T-helper 1 cell (primary cell): Measurements from ENCODE around the gene CGB2.
"Not testable (repeated sequence)": the region's sequence is repeated elsewhere in the genome, so short reads cannot be mapped to it uniquely, and the experiment has no call there.

Source experiments
- DNase-seq, 5 donors: peaks; one replicate each; pipeline ENCODE4 v3.0.0-alpha.2; 2012 to 2020

The CGB2 gene

DNA sequence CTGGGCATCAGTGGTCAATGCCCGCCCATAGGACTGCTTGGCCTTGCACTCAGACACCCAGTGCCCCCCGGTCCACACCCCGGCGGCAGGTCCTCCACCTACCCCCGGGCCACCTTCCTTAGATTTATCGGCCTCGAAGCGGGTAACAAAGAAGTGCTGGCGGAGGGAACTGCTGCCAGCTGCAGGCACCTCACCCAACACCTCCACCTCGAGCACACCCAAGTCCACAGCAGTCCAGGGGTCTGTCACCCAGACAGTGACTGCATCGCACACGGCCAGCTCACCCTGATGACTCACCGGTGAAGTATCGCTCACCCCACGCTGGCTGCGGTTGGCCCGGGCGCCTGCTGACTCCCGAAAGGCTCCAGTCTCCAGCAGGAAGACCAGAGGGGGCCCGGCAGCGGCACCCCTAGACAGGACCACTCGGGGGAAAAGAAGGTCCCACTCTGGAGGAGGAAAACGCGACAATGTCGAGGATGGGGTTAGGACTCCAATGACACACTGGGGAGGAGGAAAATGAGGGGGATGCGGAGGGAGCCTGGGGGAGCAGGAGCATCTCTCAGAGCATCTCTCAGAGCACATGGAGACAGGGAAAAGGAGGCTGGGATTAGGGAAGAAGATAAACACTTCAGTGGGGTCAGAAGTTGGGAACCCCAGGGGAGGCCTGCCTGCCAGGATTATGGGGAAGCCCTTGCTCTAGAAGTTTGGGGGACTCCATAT, 7.0 kb downstream of the CGB2 start:
- not testable (repeated sequence) for DNase-seq

DNA sequence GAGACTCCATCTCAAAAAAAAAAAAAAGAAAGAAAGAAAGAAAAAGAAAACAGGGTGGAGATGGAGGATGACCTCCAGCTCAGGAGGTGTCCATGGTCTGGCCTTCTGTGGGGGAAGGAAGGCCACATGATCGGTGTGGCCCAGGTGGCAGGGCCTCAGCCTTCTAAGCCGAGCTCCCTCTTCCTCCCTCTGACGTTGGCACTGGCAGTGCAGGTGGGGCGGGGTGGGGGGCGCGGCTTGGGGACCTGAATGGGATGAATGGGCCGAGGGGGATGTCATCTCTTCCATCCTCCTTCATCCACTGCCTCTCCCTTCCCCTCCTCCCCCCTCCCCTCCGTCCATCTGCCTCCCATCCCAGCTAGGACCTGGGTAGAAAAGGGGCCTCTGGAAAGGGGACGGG, 8.0 kb downstream of the CGB2 start:
- not testable (repeated sequence) for DNase-seq

DNA sequence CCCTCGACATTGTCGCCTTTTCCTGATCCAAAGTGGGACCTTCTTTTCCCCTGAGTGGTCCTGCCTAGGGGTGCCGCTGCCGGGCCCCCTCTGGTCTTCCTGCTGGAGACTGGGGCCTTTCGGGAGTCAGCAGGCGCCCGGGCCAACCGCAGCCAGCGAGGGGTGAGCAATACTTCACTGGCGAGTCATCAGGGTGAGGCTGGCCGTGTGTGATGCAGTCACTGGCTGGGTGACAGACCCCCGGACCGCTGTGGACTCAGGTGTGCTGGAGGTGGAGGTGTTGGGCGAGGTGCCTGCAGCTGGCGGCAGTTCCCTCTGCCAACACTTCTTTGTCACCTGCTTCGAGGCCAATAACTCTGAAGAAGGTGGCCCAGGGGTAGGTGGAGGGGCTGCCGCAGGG, 10.5 kb downstream of the CGB2 start:
- no peak for DNase-seq

DNA sequence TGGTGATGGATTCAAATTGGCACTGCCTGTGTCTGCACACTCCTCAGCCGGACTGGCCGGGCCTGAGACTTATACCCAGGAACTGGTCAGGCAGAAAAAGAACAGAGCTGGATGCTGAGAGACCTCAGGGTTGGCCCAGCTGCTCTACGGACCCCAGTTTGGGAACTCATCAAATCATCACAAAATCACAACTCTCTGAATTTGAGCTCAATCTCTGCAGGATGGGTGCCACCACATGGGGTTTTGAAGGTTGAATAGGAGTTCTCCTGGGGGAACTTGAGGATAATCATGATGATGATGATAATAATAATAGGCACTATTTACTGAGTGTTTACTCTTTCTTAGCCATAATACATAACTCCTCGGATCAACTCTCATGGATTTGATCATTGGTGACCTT, 11.0 kb downstream of the CGB2 start:
- not testable (repeated sequence) for DNase-seq

GRCh38 chr19:49043548-49043947, 11.9 kb downstream of the CGB2 start, which contains the start of gene CGB5:
CGB5 (plus strand) TSS chr19:49043848; CDS start chr19:49044210, 362 bp downstream.
- DNase-seq, result not testable (repeated sequence)

DNA sequence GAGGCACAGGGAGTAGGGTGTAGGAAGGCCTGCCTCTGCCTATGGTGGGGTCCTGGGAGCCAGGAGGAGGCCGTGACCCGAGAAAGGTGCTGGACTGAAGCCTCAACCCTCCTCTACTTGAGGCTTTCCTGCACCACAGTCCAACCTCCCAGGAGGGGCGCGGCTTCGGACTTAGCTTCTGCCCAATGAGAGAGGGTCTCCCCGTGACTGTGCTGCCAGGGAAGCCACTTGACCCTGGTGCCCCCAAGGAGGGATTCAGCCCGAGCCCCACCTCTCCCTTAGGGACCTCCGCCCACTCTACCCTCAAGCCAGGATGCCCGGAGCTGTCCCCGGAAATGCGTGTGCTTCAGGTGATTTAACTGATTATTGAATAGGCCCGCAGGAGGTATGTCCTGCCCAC, 17.3 kb downstream of the CGB2 start, which contains the start of gene CGB8:
TSS of gene CGB8 (minus strand) at position 101 of the 400 bp plus-strand sequence. CDS start 372 bp downstream, outside the sequence.
- not testable (repeated sequence) for DNase-seq

DNA sequence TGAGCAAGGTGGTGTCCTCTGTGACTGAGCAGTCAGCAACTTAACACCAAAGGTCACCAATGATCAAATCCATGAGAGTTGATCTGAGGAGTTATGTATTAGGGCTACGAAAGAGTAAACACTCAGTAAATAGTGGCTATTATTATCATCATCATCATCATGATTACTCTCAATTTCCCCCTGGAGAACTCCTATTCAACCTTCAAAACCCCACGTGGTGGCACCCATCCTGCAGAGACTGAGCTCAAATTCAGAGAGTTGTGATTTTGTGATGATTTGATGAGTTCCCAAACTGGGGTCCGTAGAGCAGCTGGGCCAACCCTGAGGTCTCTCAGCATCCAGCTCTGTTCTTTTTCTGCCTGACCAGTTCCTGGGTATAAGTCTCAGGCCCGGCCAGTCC, 18.1 kb downstream of the CGB2 start:
- DNase-seq, result not testable (repeated sequence)

GRCh38 chr19:49050376-49051033, 18.8 kb downstream of the CGB2 start:
- DNase-seq, result not testable (repeated sequence)

- peak in 4 of 5 donors; percentile 24 to 49 (median 36) for DNase-seq
Observed at GRCh38 chr19:49056101-49056901, 24.6 kb downstream of the CGB2 start.

- not testable (repeated sequence) for DNase-seq
Observed at GRCh38 chr19:49056902-49057596, 25.4 kb downstream of the CGB2 start.

GRCh38 chr19:49057636-49058234, 26.0 kb downstream of the CGB2 start, which contains the start of gene CGB7:
CGB7 (minus strand) TSS chr19:49057749; CDS start chr19:49055375, 2,374 bp downstream.
- DNase-seq, result peak in 3 of 5 donors; percentile 20 to 24 (median 20)

- no peak for DNase-seq
Observed at GRCh38 chr19:49058562-49058961, 26.9 kb downstream of the CGB2 start.

DNA sequence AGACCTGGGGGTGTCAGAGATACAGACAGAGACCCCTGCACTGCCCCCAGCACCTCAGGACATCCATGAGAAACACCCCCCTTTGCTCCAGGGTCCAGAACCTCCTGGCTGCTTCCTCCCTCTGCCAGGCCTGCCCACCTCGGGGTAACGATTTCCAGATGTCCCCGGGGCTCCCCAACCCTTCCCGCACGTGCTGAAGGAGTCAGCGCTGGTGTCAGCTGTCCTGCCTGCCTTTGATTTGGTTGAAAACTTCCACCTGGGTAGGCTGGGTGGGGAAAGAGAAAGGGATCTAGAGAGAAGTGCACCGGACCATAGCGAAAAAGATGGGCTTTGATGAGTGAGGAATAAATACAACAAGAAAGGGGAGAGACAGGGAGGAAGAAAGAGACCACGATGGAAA, 27.4 kb downstream of the CGB2 start:
- DNase-seq, result no peak

DNA sequence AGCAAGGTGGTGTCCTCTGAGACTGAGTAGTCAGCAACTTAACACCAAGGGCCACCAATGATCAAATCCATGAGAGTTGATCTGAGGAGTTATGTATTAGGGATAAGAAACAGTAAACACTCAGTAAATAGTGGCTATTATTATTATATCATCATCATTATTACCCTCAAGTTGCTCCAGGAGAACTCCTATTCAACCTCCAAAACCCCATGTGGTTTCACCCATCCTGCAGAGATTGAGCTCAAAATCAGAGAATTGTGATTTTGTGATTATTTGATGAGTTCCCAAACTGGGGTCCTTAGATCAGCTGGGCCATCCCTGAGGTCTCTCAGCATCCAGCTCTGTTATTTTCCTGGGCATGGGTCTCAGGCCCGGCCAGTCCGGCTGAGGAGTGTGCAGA, 29.3 kb downstream of the CGB2 start:
- no peak for DNase-seq

- DNase-seq, result no peak
Observed at GRCh38 chr19:49061445-49061844, 29.8 kb downstream of the CGB2 start.

- DNase-seq, result no peak
Observed at GRCh38 chr19:49064029-49064629, 32.4 kb downstream of the CGB2 start.

DNA sequence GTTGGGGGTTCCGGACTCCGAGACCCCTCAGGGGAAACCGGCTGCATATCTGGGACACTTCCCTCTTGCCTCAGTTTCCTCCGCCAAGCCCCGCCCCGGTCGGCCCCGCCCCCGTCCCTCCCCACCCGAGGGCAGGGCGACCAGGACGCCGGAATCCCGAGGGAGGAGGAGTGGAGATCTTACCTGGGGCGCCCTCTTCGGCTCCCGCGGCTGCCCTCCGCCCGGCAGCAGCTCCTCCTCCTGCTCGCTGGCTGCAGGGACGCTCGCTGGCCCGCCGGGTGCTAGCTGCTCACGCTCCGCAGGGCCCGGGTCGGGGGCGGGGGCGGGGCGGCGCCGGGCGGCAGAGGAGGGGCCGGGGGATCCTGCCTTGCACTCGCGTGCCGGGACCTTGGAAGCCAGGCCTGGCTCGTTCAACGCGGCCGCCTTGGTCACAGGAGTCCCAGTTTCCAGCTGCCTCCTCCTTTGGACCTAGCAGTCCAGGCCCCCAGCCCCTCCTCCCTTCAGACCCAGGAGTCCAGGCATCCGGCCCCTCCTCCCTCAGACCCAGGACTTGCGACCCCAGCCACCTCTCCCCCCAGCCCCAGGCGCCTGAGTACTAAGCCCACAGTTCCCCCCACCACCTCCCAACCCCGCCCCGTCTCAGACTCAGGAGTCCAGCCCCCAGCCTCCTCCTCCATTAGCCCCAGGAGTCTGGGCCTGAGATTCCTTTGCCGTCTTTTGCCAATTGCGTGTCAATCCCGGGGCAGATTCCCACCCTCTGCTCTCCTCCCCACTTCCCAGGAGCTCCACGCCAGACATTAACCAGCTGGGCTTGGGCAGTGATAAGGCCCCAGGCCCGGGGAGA, 33.3 kb downstream of the CGB2 start, which contains the start of gene NTF4:
TSS of gene NTF4 (minus strand) at position 51 of the 844 bp plus-strand sequence. CDS start 2,821 bp downstream, outside the sequence.
- DNase-seq, result no peak

DNA sequence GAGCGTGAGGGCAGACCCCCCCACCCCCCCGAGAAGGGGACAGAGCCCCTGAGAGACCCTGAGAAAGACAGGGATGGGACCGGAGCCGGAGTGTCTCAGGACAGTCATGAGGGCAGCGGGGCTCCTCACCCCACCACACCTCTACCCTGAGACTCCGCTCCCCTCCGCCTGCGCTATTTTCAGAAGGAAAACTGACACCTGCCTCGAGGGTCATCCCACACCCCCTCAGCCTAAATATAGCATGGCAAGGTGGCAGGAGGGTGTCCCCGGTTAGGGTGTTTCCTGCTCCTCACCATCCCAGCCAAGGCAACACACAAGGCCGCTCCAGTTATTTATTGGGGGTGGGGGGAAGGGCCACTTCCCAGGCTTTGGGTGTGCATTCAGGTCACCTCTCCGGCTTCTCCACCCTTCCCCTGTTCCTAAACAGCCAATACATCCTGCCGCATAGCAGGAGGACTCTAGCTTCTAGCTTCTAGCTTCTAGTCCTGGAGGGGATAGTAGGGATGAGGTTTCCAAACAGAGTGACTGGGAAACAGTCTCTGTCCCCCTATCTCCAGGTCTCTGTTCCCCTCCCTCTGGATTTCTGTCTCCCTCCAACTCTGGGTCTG, 34.3 kb downstream of the CGB2 start:
- DNase-seq, result no peak

DNA sequence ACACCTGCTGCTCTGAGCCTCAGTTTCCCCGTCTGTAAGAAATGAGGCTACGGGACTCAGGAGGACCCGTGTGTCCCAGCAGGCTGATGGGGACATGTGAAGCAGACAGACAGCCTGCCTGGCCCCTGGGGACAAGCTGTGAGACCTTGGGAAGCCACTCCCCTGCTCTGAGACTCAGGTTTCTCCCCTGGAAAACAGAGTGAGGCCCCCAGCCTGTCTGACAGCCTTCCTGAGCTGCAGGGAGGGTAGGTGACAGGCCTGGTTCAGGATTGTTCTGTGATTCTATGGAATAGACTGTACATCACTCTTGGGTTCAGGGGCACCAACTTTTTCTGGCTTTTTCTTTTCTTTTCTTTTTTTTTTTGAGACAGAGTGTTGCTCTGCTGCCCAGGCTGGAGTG, 35.9 kb downstream of the CGB2 start:
- no peak for DNase-seq

DNA sequence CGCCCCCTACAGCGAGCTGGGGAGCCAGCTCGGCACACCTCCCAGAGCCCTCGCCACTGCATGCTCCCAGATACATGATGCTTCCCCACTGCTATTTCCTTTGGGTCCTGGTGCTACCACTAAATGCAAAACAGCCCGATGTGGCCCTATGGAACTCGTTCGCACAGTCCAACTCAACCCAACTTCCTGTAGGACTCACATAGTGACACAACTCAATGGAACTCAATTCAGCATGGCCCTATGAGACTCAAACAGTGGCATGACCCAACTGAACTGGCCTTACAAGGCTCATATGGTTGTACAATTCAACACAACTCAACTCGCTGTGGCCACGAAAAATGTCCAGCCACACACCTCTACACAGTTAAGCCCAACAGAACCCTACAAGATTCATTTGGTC, 37.3 kb downstream of the CGB2 start:
- no peak for DNase-seq
